NT2/D1 (cell line): ENCODE results near the gene HAP1.

Experiments used
- YY1 ChIP-seq: IDR thresholded peaks from 2 replicates; pipeline ENCODE4 v1.6.1; 2011; ENCODE audit not compliant: insufficient read length, insufficient read depth
- ZNF274 ChIP-seq: IDR thresholded peaks from 2 replicates; pipeline ENCODE4 v1.6.1; 2011; ENCODE audit warnings: mild to moderate bottlenecking, low read depth, low read length

DNA sequence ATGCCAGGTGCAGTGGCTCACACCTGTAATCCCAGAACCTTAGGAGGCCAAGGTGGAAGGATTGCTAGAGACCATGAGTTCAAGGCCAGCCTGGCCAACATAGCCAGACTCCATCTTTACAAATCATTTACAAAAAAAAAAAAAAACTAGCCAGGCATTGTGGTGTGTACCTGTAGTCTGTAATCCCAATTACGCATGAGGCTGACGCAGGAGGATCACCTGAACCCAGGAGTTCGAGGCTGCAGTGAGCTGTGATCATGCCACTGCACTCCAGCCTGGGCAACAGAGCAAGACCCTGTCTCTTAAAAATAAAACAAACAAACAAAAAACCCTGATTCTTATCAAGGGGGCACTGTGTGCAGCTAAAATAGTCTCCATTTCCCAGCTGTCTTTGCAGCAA is 16.8 kb upstream of the HAP1 start:
- no peak for TF ChIP-seq ZNF274
- TF ChIP-seq YY1, result no peak
